GM21360 (cell line): ENCODE measurements around the gene ALG2.
"Not testable (repeated sequence)": the region's sequence is repeated elsewhere in the genome, so short reads cannot be mapped to it uniquely, and the experiment has no call there.

Experiments
- ATAC-seq: cut with Tn5 transposase; IDR thresholded peaks from one replicate; pipeline ENCODE4 v1.9.1; 2021; ENCODE audit warnings: mild to moderate bottlenecking, moderate library complexity; ENCODE audit not compliant: unreplicated experiment

Gene ALG2

DNA sequence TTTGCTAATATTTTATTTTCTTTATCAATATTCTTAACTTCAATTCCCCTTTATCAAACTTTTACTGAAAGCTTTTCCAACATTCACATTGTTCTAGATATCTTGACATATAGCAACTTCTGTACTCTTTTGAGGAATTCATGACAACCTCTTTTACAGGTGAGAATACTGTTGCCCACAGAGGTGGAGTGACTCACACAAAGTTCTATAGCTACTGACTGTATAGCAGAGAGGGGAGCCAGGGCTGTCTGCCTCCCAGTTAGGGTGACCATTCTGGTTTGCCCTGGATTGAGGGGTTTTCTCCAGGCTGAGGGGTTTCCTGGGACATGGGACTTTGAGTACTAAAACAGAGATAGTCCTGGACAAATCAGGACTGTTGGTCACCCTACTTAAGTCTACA, 16.6 kb upstream of the ALG2 start:
- ATAC-seq: no peak

DNA sequence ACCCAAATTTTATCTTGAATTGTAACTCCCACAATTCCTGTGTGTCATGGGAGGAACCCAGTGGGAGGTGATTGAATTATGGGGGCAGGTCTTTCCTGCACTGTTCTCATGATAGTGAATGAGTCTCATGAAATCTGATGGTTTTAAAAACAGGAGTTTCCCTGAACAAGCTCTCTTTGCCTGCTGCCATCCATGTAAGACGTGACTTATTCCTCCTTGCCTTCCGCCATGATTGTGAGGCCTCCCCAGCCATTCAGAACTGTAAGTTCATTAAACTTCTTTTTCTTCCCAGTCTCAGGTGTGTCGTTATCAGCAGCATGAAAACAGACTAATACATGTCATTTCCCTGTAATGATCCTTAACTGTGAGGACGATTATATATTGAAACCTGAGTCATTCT, 16.1 kb upstream of the ALG2 start:
- not testable (repeated sequence) for ATAC-seq

DNA sequence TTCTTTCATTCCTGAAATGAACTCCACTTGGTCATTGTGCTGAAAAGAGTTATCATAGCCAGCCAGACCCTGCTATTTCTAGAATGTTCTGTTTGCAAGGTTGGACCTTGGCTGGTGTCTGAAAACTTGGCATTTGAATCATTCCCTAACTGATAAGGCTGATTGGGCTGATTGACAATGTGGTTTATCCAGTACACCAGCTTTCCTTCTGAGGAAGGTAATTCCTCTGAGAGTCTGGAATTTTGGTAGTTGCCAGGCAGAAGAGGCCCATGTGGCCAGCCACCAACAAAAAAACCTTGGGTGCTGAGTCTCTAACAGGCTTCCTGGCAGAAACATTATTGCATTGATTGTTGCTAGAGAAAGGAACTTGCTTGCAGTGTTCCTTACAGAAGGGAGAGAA, 15.6 kb upstream of the ALG2 start:
- ATAC-seq: no peak

DNA sequence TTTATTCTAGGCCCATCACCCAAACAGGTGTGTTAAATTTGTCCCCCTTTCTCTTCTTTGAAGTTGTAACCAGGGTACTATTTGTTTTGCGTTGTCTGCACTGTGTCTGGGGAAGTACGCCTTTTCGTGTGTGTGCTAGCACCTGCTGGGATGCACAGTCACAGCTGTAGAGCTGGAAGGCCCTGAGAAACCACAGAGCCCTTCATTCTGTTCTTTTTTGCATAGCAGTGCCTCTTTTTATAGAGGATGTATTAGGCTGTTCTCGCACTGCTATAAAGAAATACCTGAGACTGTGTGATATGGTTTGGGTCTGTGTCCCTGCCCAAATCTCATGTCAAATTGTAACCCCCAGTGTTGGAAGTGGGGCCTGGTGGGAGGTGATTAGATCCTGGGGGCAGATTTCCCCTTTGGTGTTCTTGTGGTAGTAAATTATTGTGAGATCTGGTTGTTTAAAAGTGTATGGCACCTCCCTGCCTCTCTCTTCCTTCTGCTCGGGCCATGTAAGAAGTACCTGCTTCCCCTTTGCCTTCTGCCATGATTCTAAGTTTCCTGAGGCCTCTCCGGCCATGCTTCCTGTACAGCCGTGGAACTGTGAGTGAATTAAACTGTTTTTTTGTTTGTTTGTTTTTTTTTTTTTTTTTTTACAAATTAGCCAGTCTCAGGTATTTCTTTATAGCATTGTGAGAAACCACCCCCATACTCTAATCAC, 14.3 kb upstream of the ALG2 start:
- peak; percentile 95 for ATAC-seq

DNA sequence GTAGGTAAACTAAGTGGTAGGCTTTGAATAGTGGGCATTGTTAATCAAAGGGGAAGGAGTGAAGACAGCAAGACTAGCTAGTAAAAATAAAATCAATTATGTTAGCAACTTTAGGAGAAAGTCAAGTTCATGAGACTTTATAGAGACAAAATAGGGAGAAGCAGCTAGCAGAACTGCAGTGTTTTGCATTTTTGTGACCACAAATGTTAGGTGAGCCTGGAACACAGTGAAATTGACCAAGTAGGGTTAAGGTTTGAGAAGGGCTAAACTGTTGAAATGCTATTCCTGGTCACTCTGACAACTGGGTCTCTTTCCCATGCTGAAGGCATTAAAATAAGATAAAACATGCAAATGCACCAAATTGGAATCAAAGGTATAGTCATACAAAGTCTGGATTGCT, 13.3 kb upstream of the ALG2 start:
- ATAC-seq: no peak

DNA sequence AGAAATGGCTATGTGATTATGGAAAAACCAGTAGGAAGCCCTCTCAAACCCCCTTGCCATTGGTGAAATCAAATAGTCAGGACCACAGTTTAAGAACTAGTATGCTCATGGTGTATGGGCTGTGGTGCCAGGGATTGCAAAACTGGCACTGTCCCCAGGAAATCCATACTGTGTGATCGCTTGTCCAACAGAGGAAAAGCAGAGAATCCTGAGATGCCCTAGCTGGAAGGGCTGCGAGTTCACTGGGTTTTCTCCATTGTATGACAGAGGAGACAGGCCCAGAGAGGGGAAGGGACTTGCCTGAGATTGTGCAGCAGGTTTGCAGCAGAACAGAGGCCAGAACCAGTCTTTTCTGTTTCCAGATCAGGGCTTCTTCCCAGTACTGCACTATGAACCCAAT, 12.9 kb upstream of the ALG2 start:
- no peak for ATAC-seq

DNA sequence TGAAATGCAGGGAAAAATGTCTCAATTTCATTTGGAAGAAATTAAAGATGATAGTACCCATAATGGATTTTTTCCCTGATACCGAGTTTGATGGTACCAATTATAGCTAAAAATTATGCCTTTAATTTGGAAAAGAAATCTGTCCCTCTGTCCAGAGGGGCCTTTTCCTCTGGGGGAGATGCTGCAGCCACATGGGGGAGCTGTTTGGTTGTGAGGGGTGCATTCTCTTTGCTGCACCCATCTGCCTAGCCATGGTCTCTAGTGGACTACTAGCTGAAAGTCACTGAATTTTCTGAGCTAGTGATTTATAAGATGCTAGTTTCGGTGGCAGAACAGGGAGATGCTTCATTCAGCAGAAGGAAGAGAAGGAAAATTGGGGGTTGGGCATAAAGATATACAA, 10.0 kb upstream of the ALG2 start:
- no peak for ATAC-seq

DNA sequence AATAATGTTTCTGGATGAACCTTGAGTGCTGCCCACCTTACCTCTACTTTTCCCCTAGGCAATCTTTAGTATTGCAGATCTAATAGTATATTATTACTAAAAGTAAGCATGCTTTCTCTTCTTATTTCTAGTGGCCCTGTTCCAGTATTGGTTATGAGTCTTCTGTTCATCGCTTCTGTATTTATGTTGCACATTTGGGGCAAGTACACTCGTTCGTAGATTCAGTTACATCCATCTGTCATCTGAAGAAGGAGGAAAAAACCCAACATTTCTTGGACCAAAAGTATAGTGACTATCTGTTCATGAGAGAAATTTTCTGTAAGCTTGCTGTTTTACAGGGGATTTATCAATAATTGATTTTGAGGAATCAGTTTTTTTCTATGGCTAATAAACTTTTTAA, 8.5 kb upstream of the ALG2 start:
- ATAC-seq: no peak

DNA sequence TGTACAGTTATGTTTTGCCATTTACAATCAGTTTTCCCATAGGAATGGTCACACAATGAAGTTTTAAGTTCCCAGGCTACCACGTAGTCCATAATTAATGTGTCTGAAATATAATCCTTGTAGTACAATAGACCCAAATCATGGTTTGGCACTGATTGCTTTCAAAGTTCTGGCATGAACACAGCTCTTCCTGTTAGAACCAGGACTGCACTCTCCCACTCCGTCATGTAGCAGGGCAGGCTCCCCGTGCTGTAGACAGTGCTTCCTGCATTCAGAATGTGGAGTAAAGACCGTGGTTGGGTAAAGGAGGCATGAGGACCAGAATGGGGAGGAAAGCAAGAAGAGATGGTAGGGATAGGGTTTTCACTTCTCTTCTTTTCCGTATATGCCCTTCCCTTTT, 4.3 kb upstream of the ALG2 start:
- ATAC-seq: no peak

DNA sequence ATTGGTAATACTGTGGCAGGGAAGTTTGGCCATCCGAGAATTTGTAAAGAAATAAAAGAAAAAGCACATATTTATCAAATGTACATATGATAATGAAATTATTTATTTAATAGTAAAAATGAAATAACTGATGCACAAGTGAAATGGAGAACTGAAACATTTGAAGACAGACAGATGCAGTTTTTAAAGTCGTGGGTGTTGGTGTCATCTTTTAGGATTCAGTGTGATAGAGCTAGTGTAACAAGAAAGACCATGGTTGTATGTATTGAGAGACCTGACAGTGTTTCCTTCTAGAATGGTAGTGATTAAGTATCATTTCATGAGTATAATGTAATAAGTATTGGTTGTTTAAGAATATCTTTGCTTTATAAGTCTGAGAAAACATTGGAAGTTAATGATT, 2.7 kb upstream of the ALG2 start:
- ATAC-seq: no peak

DNA sequence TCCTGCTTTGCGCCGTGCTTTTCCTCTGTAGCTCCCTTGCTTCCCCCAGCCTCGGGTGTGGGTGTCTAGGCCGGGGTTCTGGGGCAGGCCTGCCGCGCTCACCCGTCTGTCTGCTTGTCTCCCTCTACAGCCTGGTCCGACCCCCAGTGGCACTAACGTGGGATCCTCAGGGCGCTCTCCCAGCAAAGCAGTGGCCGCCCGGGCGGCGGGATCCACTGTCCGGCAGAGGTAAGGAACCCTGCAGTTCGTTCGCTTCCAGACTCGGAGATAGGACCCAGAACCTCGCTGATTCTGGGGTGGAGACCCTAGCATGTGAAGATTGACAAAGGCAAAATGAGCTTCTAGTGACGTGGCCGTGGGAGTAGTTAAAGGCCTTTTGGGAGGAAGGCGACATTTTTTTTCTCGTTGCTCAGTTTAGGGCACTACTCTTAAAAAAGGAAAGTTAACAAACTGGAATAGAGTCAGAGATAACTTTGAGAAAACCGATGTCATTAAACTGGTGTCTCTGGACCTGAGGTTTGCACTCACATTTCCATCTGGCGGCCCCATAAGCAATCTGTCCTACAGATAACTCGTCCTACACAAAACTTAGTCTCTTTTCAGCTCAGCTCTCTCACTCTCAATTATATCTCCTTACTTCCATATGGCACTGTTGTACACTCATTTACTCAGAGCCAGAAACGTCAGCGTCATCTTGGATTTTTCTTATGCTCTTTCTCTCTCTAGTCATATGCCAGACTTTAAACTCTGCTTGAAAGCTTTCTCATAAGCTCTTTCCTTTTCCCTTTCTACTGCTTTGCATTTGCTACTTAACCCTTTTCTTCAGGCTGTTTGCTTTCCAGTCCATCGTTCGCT, 901 bp upstream of the ALG2 start:
- ATAC-seq: peak; percentile 26

DNA sequence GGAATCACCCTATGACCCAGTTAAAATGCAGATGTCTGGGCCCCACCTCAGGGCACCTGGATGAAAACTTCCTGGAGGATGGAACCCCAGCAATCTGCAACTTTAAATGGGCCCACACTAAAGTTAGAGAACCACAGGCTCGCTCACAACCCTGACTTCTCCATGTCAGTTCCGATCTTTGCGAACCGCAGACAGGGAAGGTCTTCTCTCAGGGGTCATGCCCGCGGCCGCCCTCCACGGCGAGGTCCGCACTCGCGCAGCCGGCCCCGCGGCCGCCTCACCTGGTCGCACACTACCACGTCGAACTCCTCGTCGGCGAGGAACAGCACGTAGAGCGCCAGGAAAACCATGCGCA, 499 bp downstream of the ALG2 start:
- ATAC-seq: peak; percentile 25

DNA sequence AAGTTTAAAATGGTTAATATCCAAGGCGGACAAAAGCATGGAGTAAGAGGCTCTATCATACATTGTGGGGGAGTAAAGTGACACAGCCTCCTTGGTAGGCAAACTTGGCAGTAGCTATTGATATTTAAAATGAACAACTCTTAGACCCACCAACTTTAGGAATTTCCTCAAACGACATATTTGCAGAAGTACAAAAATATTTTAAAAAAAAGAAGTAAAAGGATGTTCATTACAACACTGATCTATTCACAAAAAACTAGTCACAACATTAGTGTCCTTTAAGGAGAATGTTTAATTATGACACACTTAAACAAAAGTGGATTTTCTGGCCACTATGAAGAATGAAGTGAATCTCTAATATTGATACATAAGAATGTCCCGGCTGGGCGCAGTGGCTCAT, 1.7 kb downstream of the ALG2 start:
- ATAC-seq: no peak

DNA sequence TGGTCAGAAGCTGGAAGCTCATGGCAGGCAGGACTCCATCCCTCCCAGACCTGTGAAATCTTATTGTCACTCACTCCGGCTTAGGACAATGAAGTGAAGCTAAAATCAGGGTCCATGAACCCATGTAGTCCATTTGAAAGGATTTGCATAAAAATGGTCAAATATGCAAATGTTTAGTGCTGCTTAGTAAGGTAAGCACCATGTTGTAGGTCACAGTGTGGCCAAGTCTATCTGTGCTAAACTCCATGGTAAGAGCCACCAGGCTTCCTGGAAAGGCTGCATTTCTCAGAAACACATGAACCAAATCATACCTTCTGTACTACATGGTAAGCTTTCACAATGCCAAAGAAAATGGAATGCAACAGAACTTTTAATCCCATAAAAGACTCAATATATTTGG, 5.7 kb downstream of the ALG2 start:
- ATAC-seq: no peak

DNA sequence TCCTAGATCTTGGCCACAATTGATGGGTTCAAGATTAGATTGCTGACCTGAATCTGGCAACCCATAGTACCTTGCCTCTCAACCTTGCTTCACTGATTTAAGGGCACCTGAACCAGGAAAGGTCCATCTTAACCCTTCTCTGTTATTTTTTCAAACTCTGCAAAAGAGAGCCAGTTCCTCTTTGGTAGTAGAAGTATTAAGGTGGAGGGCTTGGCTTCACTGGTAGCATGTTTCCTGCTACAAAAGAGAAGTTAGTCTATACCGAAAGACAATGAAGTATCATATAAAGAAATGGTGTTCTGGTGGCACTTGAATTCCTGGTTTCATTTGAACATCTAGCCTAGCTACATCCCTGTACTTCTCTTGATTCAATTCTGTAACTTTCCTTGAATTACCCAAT, 8.5 kb downstream of the ALG2 start:
- ATAC-seq: no peak

DNA sequence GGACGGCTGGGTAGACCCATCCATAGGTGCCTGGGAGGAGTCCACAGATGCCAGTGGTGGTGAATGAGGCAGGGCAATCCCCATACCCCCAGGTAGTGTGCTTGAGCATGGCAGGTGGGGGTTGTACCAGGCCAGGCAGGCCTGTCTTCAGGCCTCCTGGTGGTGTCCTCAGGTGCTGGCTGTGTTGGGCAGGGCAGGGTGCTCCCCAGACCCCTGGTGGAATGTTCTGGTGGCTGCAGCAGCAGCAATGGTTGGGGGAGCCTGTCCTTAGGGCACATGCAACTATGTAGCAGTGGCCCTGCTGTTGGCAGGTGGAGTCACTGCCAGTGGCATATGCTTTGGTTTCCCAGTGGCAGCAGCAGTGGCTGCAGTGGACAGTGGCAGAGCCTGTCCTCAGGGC, 10.0 kb downstream of the ALG2 start:
- ATAC-seq: no peak

DNA sequence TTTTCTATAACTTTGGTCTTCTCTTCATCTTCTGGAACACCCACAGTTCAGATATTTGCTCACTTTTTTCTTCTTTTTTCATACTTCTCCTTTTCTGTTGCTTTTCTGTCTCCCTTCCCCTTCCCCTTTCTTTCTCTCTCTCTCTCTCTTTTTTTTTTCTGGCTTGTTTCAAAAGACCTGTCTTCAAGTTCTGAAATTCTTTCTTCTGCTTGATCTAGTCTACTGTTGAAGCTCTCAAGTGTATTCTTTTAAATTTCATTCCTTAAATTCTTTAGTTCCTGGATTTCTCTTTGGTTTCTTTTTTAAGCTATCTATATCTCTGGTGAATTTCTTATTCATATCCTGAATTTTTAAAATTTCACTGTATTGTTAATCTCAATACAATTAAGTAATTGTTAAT, 11.2 kb downstream of the ALG2 start:
- ATAC-seq: no peak

DNA sequence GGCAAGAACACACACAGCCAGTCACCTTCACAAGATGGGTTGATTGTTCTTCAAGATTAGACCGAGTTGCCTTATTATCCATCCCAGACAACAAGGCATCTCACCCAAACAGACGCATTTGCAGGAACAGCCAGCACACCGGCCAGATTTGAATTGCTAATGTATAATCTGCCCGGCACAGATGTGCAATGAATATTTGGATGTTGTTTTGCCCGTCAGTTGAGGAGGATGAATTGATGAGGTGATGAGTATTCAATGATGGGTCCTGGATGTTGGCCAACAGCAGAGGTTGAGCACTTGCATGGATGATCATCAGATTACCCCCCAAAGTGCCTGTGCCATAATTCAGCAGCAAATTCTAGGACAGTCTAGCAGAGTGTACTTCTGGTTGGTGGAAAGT, 20.1 kb downstream of the ALG2 start:
- ATAC-seq: no peak

DNA sequence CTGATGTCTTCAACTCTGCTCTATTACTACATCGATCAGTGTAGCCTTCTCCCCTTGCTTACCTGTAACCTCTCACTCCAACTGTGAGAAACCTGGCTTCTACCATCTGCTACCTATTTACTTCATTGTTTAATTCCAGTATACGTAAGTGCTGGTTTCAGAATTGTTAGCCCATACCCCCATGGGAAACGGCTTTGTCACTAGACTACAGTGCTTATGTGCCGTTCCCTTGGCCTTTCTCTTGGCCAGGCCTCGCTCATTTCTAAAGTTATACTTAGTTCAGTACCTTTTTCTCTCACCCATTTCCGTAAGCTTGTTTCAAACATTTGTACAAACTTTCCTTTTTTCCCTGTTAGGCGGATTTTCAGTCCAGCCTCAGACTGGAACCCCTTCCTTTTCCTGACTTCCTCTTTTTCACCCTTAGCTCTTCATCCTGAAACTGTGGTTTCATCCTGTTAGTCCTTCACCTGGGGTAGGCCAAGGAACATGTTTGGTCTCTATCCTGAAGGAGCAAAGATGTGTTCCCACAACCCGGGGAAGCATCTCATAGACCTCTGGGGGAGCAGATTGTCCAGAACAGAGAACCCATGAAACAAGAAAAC, 21.7 kb downstream of the ALG2 start:
- ATAC-seq: no peak

DNA sequence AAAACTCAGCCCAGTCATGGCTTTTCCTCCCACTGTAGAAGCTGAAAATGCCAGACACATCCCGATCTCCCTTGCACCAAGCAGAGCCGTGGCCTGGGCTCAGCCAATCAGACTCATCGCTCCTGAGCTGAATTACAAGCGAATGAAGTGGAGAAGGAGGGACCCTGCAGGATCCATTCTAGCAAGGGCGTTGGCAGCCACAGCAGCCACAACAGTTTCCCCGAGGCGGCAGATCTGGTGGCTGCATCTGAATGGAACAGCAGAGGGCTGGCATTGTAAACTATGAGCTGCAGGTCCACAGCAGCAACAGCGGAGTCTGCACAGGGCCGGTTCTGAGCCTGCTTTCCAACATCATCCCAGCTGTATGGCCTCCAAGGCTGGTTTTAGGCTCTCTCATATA, 23.8 kb downstream of the ALG2 start:
- no peak for ATAC-seq

DNA sequence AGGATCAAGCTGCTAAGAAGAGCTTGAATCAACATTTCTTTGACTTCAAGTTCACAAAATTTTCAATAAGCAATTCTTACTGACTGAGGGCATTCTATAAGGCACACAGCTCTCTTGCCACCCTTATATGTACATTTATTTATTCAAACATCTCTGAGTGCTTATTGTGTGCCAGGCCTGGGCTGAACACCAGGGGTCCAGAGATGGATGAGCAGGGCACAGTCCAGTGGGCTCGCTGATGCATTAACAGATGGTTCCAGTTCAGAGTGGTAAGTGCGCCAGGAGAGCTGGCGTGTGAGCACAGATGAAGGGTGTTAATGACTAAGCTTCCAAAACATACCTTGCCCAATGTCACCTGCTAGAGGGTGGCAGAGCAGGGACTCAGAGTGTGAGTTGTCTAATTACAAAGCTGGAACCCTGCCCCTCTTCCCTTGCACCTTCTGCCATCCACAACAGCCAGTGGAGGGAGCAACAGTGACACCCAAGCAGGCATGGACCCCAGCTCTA, 24.6 kb downstream of the ALG2 start:
- ATAC-seq: no peak

DNA sequence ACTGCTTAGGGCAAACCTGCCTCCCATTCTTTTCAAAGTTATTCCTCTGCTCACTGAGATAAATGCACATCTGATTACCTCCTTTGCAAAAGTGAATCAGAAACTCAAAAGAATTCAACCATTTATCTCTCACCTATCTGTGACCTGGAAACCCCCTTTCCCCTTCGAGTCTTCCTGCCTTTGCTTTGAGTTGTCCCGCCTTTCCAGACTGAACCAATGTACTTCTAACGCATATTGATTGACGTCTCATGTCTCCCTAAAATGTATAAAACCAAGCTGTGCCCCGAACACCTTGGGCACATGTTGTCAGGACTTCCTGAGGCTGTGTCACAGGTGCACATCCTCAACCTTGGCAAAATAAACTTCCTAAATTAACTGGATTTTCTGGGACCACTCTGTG, 25.3 kb downstream of the ALG2 start:
- ATAC-seq: not testable (repeated sequence)
